Measurements from ENCODE around the gene CEP85L.

The CEP85L gene

DNA sequence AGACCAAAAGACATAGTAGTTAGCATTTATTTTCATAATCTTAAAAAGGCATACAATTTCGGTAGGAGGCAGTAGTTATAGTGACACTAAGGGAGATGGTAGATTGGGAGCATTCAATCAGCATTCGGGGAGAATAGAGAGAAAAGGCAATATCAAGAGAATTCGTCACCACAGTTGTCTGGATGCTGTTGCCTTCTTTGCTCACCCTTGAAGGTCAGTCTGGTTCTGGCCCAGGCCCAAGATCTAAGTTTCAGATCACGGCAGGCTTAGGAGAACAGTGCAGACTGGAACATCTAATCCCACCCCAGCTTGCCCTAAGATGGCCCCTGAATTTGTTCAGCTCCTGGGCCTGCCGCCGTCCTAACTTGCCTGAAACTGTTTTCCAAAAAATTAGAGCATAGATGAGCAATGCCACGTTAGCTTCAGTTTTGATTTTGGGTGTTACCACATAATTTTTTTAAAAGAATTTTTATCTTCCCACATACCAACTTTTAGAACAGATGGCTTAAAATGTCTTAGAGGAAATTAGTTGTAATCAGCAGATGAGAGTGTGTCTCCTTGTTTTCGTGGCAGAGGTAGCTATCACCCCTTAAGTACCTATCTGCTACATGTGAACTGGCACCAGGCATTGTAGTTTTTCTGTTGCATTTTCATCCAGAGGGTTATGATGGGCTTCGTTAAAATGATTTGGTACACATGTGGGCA lies 8.3 kb upstream of the CEP85L start:
- no peak for DNase-seq

DNA sequence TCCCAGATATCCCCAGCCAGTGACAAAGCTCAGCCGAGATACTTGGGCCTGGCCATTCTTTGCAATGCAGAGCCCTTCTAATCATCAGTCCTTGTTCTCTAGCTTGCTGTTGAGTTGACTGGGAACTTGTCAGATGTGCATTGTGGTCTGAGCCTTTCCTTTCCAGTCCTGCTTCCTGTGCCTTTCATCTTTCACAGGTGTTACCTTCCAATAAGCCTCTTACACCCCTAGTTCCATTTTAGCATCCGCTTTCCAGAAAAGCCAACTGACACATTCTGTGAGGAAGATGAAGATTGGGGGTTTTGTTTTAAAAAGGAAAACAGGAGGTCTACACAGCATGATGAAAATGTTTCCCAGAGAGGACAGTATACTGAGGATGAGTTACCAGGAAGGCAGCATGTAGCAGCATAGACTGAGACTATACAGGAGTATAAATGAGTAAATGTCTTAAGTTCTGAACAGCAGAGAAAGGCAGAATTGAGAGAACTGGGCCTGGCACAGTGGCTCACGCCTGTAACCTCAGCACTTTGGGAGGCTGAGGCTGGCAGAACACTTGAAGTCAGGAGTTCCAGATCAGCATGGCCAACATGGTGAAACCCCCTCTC lies 5.6 kb upstream of the CEP85L start:
- no peak for DNase-seq

DNA sequence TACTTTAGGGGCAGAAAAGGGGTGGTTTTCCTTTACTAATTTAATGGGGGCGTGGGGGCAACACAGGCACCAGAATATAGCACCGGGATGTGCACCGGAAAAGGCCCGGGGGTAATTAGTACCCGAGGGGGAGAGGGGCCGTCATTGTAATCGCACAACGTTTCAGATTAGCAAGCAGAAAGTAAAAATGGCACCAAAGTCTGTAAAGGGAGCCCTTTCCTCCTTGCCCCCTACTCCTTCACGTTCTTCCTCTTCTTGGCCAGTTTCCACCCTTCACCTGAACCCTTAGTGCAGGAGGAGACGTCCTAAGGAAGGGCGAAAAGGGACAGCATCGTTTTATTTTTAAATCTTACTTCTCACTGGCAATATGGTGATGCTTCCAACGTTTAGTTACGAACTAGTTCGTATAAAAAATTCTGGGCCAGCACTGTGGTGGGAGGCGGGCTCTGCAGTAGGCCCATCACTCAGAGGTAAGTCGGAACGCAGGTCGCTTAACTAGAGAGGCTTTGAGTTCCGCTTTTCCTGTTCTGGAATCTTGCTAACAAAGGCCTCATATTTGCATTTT lies 742 bp upstream of the CEP85L start:
- DNase-seq: no peak

DNA sequence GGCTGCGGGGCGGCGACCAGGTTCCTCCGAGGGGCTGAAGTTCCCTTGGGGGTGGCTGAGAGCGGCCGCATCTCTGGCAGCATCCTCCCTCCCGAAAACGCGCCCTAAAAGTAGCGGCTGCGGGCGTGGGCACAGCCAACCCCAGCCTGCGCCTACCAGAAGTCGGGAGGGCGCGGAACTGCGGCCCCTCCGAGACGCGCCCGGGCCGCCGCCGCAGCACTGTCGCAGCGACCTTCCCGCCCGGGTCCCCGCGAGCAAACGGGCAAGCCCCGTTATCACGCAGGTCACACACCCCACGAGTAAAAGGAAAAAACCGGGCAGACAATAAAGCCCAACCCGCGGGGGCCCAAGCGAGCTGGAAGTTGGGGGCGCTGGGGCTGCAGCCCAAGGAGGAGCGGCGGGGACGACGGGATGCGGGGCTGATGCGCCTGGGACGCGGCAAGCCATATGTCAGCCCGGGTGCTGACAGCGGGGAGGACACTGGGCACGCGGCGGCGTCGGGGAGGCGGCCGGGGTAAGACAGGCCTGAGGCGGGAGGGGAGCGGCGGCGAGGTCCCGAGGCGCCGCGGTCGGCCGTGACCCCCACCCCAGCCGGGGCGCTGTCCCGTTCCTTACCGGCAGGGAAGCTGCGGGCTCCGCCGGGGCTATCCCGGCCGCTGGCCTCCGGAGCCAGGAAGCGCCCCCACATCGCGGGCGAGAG lies 659 bp downstream of the CEP85L start:
- DNase-seq: peak; percentile 55

DNA sequence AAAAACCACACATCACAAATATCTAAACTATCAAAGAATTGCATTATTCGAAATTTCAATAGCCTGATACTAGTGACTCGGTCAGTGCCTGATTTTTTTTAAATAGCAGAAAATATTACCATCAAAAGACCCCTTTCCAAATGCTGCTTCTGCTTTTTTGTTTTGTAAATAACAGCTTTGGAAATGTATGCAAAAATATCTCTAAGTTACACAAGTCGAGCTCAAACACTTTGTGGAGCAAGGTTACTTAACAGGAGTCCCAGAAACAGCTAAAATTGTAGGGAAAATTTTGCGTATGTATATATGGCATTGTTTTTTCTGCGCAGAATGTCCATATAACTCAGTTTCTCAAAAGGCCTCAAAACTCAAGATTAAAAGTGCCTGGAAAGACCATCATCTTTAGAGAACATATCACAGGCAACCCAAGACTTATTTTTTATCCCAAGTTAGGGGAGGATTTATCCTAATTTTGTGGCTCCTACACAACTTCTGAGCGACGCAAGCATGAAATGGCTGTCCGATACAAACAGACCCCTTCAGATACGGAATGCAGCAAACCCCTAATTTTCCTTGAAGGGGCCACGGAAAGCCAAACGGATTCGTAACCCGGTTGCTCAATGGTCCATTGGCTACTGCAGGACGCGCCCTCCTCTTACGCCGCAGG lies 1.3 kb downstream of the CEP85L start:
- no peak for DNase-seq

DNA sequence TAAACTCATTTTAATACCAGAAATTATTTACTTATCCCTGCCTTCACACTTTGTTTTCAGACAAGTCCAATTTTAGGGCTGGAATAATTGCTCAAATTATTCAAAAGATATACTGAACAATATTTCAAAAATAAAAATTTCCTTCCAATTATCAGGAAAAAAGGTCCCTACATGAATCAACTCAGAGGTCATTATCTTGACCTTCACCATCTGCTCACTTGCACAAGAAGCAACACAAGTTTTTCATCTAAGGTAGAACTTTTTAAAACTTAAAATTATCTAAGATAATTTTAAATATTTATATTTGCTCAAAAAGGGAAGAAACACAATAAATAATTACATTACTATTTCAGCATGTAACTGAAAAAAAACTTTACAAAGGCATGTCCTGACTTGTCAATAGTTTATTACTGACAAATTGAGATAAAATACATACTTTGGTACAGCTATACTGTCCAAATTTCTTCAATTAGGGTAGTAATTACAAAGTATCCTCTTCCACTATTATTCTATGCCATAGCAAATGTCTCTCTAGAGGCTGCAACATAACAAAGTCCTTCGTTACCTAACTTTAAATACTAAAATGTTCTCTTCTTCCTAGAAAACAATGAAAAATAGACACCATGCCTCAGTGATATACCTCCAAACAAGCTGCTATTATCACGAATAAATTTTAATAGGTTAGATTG lies 2.4 kb downstream of the CEP85L start:
- no peak for DNase-seq

DNA sequence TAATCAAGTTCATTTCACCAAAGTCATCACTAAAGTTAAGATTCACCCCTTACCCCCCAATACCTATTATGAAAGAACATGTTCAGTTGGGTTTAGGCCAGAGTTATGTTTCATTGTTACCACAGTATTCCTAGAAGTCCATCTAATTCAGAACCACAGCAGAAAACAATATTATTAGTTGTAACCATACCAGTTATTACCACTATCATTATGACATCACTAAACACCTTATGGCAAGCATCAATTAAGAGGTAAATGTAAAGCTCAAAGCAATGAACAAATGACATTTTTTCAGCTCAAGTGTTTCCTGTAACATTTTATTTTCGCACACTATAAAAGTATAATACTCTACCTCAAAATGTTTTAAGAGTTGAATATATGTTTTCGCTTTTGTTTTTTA lies 4.4 kb downstream of the CEP85L start:
- no peak for DNase-seq

DNA sequence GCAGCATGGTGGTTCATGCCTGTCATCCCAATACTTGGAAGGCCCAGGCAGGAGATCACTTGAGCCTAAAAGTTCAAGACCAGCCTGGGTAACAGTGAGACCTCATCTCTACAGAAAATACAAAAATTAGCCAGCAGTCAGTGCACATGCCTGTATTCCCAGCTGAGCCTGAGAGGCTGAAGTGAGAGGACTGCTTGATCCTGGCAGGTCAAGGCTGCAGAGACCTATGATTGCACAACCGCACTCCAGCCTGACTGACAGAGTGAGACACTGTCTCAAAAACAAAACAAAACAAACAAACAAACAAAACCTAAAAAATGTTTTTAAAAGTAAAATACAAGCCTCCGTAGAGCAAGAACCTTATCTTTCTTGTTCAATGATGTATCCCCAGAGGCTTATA lies 6.0 kb downstream of the CEP85L start:
- DNase-seq: no peak

DNA sequence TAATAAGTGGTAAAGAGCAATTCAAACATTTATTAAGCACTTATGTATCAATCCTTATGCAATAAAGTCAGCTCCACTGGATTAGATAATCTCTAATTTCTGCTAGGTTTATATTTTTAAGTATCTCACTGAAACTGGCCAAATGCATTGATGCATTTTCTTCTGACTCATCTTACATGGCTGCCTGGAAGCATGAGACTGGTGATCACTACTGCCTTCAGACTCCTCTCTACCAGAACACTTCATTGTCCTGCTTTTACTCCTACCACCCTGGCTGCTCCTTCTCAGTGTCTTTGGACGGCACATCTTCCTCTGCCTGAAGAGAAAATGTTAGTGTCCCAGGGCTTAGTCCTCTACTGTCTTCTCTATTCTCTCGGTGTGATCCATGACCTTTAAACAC lies 7.4 kb downstream of the CEP85L start:
- no peak for DNase-seq

DNA sequence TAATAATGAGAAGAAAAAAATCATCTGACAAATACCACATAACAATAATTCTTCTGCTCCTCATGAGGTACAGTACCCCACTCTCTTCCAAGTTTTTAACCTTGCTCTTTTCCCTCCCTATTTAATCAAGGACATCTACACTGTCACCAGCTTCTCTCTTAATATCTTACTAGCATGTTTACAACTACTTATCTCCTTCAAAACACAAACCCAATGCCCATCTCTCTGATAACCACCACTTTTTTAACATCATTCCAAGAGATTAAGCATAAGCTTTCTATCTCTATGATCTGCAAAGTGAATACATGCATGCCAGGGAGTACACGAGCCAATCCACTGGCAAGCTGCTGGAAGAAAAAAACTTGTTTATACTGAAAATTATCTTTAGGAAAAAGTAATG lies 10.3 kb downstream of the CEP85L start:
- DNase-seq: no peak

DNA sequence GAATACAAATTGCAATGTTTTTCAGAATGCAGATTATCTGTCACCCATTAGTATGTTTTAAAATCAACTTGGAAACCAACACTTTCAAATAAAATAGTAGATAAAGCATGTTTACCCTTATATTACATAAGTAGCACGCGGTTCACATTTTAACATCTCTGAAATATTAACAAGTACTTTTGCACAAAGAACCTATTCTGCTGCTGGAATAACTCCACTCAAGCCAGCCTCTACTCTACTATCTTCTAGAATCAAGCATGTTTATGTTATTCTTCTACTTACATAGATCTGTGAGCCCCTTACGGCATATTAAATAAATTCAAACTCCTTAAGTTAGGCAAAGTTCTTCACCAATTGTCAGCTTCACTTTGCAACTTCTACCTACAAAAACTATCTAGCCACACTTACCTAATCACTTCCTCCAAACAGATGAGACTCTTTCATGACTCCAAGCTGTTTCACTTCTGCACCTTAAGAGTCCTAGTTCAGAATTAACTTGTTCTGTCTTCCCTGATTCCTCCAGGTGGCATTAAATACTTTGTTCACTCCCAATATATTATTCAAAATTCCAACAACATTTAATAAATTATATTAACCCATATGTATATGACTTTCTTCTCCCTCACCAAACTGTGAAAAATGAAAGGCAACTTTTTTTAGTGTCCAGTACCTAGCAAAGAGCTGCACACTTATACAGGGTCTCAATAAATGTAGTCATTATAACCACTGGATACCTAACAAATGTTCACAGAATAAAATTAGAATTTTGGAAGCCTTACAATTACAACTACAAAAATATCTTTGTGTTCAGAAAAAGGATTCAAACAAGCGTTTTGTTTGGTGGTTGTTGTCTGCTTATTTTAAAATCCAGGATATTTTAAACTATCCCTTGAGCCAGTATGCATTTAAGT lies 12.1 kb downstream of the CEP85L start:
- DNase-seq: no peak

DNA sequence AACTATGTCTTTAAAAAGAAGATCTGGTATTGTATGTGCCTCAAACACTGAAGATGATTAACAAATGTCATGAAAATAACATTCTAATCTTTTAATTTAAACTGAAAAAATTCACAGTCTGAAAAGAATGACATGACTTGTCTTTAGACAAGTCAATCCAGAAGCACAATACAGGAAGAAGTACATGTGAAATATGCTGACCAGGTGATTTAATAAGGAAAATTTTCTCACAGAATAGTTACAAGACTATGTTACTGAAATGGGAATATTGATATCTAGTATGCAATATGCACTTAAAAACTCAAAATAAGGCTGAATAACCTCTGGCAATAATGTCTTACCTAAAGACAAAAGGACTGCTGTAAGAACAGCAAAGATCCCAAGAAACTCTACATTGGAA lies 13.1 kb downstream of the CEP85L start:
- DNase-seq: no peak

DNA sequence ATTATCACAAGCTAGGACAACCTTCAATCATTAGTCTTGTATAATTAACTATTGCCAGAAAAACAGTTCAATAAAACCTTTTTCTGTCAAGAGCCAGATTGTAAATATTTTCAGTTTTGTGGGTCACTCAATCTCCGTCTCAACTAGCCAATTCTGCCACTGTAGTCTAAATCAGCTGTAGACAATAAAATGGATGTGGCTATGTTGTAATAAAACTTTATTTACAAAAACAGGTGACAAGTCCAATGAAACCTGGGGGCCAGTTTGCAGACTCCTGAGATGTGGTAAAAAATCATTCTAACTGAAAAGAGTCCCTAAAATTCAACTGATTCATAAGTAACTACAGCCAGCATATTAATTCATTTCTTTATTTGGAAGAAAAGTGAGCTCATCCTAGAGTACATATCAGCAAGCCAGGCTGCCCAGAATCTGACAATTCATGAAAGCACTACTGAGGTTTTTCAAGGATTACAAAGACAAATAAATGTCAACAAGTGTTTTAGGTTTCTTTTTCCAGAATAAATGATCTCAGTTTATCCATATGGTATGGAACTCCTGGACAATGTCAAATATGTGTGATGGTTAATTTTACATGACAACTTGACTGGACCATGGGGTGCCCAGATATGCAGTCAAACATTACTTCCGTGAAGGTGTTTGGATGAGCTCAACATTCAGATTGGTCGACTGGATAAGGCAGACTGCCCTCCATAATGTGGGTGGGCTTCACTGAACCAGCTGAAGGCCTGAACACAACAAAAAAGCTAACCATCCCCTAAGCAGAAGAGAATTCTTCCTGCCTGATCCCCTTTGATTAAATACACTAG lies 15.3 kb downstream of the CEP85L start:
- DNase-seq: no peak

DNA sequence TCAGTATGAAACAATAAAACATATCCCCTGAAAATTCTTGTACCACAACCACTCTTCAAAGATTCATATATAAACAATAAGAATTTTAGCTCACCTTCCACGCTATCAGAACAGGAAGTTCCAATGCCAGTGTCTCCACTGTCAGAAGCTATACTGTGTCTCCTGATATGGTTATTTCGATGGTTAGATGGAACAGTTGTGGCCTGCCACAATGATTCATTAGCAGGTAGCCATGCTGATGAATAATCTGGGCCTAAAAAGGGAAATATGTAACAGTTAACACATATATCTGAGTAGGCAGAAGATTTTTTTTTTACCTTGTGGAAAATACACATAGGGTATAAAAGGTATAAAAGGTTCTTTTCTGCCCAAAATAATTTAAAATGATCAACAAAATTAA lies 19.0 kb downstream of the CEP85L start:
- no peak for DNase-seq

DNA sequence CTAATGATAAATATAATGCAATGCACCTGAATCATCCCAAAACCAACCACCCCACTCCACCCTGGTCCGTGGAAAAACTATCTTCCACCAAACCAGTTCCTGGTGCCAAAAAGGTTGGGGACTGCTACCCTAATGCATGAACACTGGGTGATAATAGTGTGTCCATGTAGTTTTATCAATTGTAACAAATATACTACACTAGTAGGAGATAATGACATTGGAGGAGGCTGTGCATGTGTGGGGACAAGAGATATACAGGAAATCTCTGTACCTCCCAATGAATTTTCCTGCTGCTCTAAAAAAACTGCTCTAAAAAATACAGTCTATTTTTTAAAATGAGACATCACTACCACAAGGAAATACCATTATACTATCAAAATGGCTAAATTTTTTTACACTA lies 20.5 kb downstream of the CEP85L start:
- no peak for DNase-seq

DNA sequence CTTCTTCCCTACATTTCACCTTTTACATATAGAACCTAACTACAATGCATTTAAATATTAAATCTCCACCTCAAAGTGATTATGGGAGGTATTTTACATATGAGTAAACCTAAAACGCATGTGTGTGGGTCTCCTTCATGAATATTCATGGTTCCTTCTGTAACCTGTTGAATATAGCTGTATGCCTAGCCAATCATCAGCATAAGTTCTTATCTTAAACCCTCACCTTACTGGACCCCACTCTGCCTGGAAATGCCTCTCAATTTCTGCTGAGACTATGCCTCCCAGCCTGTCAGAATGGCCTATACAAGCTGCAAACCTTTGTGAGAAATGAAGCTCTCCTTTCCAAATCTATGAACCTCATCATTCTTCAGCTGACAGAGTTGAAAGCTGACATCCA lies 21.3 kb downstream of the CEP85L start:
- DNase-seq: no peak

DNA sequence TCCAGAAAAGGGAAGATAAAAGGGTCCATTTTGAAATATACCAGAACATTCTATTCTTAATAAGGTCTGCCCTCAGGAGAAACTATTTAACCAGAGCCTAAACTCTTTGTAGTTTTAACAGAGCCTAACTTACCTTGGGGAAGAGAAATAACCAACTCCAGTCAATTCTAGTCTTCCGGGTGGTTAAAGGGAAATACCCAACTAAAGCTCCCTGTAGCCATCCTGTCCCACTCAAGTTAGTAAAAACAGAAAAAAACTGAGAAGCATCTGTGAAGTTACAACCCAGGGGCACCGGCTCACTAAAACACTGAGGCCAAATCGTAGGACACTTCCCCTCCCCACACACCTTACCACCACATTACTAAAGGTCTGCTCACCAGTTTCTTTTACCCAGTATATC lies 23.7 kb downstream of the CEP85L start:
- DNase-seq: no peak

DNA sequence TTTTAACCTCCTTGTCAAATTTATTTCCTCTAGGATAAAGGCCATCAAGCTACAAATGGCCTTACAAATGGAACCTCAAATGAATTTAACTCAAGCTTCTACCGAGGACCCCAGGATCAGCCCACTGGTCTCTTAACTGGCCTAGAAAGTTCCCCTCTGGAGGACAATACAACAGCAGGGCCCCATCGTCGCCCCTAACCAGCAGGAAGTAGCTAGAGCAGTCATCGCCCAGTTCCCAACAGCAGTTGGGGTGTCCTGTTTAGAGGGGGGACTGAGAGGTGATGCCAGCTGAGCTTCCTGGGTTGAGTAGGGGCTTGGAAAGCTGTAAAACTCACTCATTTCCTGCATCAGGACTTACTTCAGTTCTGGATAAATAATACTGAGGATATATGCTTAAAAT lies 25.6 kb downstream of the CEP85L start:
- no peak for DNase-seq

DNA sequence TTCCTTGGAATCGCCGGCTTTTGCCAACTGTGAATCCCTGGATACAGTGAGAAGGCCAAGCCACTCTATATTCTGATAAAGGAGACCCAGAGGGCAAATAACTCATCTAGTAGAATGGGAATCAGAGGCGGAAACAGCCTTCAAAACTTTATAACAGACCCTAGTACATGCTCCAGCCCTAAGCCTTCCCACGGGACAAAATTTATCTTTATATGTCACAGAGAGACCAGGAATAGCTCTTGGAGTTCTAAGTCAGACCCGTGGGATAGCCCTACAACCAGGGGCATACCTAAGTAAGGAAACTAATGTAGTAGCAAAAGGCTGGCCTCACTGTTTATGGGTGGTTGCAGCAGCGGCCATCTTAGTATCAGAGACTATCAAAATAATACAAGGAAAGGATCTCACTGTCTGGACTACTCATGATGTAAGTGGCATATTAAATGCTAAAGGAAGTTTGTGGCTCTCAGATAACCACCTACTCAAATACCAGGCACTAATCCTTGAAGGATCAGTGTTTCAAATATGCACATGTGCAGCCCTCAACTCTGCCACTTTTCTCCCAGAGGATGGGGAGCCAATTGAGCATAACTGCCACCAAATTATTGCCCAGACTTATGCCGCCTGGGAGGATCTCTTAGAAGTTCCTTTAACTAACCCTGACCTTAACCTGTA lies 29.5 kb downstream of the CEP85L start:
- DNase-seq: no peak

DNA sequence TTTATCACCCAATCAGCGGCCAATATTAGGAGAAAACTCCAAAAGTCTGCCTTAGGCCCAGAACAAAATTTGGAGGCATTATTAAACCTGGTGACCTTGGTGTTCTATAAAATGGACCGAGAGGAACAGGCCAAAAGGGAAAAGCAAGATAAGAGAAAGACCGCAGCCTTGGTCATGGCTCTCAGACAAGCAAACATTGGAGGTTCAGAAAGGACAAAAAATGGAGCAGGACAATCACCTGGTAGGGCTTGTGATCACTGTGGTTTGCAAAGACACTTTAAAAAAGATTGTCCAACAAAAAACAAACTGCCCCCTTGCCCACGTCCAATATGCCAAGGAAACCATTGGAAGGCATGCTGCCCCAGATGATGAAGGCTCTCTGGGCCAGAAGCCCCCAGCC lies 31.2 kb downstream of the CEP85L start:
- DNase-seq: no peak
